GM21576 (cell line): ENCODE results near the gene ZNF48.

ENCODE experiments used
- ATAC-seq: cut with Tn5 transposase; IDR thresholded peaks from one replicate; pipeline ENCODE4 v1.9.1; 2021; ENCODE audit warnings: mild to moderate bottlenecking, moderate library complexity; ENCODE audit not compliant: unreplicated experiment

Gene ZNF48

GRCh38 chr16:30395155-30395991 is at the start of gene ZNF48:
TSS of gene ZNF48 (plus strand) at chr16:30395420. CDS start at chr16:30395795, 375 bp downstream.
- ATAC-seq = peak; percentile 58

- no peak for ATAC-seq
Measured at GRCh38 chr16:30346286-30346685, 48.9 kb upstream of the ZNF48 start.

DNA sequence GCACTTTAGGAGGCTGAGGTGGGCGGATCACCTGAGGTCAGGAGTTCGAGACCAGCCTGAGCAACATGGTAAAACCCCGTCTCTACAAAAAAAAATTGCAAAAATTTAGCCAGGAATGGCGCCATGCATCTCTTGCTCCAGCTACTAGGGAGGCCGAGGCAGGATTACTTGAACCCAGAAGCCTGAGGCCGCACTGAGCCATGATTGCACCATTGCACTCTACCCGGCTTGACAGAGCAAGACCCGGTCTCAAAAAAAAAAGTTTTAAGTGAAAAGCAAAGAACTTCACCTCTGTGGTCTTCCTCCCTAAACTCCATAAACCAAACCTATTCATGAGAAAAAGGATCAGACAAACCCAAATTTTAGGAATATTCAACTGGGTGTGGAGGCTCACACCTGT is 47.1 kb upstream of the ZNF48 start:
- no peak for ATAC-seq

GRCh38 chr16:30348929-30349328 is 46.3 kb upstream of the ZNF48 start:
- no peak for ATAC-seq

DNA sequence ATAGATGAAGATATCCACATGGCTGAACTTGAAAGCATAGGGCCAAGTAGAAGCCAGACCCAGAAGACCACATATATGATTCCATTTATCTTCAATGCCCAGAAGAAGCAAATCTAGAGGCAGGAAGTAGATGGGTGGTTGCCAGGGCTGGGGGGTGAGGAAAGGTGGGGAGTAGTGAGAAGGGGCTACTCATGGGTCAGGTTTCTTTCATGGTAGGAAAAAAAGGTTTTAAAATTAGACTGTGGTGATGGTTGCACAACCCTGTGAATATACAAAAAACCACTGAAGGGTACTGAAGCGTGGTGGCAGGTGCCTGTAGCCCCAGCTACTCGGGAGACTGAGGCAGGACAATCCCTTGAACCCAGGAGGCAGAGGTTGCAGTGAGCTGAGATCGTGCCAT is 45.5 kb upstream of the ZNF48 start:
- ATAC-seq = no peak

GRCh38 chr16:30350134-30350871 is 44.9 kb upstream of the ZNF48 start:
- no peak for ATAC-seq

DNA sequence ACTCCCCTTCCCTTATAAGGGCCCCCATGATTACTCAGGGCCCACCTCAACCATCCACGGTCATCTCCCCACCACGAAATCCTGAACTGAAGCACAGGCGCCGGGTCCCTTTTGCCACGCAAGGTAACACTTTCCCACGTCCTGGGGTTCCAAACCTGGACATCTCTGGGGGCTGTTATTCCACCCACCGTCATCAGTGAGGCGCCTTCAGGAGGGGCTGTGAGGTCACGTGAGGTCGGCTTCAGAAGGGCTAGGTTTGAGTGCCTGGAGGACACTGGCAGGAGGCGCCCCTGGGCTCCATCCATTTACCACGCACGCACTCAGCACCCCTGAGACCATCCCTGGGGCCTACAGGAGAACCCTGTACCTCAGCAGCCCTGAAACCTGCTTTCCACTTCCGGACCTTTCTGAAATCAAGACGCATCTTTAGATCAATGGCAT is 44.2 kb upstream of the ZNF48 start:
- ATAC-seq = no peak

DNA sequence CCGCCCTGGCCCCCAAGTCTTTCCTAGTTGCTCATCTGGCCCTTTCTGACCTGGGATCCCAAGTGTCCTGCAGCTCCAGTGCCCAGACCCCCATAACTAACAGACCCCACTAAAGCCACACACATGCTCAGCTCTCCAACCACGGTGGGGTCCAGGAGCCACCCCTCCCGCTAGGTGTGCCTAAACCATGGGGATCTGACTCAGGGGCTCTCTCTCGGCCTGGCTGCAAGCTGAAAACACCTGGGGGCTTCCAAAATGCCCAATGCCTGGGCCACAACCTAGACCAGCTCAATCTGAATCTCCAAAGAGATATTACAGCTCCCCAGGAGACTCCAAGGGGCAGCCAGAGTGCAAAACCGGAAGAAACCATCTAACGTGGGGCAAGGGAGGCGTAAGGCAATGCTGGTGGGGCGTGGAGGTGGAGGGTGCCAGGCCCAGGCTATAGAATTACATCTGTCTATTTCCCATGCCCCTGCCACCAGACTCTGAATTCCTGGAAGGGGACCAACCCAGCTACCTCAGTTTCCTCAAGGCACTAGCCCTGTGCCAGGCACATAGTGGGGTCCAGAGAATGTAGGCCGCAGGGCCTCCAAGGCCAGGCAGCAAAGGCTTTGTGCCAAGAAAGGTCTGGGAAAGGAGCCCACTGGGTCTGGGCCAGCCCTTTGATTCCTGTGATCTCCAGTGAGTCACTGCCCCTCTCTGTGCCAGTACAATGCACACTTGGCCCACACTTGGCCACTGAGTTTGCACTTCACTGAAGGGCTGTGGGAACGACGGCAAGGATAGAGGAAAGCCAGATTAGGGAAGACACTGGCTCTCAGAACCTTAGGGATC is 43.4 kb upstream of the ZNF48 start:
- no peak for ATAC-seq

- no peak for ATAC-seq
Measured at GRCh38 chr16:30352488-30353401, 42.5 kb upstream of the ZNF48 start.

GRCh38 chr16:30353438-30354129 is 41.6 kb upstream of the ZNF48 start:
- ATAC-seq = no peak

DNA sequence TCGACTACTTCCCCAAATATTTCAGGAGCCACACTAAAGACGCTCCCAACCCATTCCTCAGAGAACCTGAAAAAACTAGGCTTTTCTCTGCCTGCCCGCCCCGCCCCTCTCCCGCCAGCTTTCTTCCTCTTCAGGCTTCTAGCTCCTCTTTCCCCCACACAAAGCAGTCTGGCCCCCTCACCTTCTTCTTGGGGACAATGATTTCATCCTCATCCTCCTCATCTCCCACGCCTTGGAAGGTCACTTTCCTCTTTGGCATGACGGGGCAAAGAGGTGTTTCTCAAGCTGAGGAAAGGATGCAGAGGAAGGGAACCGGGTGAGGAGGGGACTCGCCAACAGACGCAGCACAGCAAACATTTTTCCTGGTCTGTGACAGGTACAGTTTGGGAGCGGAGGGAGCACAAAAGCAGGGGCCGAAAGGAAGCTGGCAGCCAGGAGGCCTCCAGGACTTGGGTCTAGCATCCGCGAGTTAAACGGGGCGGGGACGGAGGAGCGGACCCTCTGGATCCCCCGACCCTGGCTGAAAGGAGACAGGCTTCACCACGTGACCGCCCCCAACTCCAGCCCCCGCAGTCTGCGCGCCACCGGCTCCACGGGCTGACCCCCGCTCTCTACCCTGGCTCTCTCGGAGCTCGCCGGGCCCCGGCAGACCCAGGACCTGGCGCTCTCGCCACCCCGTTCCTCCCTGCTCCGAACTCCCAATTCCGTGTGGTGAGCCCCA is 40.6 kb upstream of the ZNF48 start:
- ATAC-seq = peak; percentile 15

DNA sequence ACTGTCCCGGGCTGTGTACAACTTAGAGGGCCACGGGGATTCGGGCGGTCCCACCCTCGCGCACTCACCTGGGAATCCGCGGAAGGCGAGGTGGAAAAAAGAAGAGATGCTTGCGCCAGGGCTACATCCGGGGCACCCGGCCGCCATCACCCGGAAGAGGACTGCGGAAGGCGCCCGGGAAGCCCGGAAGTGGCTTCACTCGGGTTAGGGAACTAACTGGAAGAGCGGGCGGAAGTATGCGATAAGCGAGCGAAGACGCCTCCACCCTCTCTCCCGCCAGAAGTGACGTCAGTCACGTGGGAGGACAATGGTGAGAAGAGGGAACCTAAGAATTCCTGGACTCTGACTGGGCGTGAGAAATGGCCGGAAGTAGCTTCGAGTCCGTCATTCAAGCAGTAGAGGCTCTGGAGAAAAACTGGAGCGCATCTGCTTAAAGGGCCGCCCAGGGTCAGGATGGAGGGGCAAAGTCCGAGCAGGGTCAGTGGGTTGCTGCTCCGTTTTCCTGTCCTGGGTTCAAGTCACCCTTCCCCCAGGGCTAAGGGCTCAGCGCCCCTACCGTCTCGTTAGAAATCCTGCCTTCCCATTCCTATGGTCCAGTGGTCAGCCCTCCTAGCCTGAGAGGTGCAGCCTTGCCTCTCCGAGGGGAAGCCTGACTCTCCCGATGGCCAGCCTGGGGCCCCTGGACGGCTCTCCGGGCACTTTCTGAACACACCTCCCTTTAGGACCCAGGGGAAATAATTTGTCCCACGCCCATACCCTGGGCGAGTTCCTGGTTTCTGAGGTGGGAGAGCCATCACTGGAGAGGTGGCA is 39.9 kb upstream of the ZNF48 start, which contains the start of gene CD2BP2:
CD2BP2 (minus strand) TSS at position 165 of the 810 bp plus-strand sequence. CDS start 627 bp downstream, outside the sequence.
- ATAC-seq = peak; percentile 53

DNA sequence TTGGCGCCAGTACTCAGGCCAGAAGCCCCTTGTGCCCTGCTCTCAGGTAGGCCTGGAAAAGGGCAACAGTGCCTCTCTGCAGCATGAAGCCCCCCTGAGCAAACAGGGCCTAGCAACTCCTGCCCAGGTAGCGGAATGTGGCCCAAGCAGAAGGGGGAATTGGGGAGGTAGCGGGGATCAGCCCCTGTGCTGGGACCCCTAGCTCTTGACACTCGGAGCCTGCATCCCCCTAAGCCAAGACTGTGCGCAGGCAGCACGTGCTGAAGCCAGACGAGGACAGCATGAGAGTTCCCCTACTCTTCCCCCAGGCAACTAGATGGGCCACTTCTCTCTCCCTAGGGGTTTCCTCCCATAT is 39.3 kb upstream of the ZNF48 start:
- ATAC-seq = no peak

DNA sequence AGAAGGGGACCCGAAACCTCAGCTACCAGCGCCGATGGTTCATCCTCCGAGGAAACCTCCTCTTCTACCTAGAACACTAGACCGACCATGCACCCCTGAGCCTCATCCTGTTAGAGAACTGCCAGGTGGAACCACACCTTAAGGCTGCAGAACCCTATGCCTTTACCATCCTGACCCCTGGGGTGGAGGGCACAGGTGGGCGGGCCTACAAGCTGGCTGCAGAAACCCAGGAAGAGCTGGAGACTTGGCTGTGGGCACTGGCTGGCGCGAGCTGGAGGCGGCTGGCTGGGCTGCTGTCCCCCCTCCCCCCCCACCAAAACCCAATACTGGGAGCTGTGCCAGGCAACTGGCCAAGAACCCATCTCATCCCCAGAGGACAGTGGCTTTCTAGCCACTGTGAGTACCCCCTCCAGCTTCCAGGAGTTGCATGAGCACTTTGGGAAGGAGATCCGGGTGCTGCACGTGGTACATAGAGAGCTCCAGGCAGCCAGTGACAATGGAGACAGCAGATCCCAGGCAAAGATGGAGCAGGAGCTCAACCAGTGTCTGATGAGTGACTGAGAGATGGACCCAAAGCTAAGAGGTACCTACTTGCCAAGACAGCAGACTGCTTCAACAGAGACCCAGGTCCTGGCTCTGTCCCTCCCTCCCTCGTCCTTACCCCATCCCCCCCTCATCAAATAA is 38.7 kb upstream of the ZNF48 start:
- ATAC-seq = no peak

GRCh38 chr16:30357085-30357714 is 38.0 kb upstream of the ZNF48 start:
- ATAC-seq = no peak

DNA sequence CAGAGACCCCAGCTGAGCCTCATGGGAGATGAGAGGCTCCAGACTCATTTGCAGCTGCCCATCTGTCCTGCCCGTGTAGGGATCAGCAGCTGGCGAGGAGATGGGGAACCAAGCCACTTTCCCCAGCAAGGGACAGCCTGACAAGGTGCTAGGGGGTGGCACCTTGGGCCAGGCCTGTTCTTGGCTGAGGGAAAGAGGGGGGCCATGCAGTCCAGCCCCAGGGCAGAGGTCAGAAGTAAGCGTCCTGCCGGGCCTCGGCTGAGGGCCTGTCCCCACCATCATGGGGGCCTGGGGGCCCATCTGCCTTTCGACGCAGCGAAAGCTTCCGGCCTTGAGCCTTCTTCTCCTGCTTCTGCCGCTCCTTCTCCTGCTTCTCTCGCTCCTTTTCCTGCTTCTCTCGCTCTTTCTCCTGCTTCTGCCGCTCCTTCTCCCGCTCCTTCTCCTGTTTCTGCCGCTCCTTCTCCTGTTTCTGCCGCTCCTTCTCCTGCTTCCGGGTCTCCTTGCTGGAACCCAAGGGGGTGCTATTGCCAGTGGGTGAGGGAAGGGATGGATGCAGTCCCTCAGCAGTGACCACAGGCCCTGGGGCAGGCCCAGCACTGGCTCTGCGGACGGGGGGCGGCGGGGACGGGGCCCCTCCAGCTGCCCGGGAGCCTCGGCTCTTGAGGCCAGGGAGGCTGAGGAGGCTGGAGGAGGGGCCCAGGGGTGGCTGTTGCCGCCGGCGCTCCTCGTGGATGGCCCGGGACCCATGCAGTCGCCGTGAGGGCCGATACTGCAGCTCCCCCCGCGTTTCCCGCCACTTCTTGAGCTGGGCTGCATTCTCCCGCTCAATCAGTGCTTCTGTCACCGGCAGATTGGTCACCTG is 37.3 kb upstream of the ZNF48 start:
- no peak for ATAC-seq
